NCI-H2196 (cell line): ENCODE results near the gene PRAC2.

ENCODE experiments used
- DNase-seq: peaks from one replicate; lab custom pipeline; 2025; ENCODE audit not compliant: unreplicated experiment; lab: John Stamatoyannopoulos, UW

Gene PRAC2

DNA sequence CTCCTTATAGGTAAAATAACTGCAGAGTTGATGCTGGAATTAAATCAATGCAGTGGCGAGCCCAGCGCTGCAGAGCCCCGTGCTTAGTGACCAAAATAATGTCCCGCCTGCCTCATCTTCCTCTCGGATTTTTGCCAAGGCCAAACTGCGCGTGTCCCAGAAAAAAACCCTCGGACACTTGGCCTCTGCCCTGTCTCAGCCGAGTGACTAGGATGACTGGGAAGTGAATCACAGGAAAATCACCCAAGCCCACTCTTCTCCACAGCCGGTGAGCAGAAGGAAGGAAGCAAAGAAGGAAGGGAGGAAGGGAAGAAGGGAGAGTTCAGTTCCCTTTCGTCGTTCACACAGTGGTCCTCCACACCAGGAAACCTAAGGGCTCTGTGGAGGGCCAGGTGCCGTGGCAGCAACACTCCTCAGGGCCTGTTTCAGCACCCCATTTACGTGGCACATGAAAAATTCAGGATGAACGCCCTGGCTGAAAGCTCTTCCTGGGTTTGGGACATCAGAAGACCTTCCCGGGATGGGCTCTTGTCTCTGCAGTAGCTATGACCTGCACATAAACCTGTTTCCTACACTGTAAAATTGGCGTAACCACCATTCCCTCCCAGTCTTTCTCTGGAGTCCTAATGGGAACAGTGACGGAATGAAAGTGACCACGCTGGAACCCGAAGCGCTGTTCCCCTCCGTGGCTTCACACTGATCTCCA lies 31.0 kb downstream of the PRAC2 start:
- no peak for DNase-seq

DNA sequence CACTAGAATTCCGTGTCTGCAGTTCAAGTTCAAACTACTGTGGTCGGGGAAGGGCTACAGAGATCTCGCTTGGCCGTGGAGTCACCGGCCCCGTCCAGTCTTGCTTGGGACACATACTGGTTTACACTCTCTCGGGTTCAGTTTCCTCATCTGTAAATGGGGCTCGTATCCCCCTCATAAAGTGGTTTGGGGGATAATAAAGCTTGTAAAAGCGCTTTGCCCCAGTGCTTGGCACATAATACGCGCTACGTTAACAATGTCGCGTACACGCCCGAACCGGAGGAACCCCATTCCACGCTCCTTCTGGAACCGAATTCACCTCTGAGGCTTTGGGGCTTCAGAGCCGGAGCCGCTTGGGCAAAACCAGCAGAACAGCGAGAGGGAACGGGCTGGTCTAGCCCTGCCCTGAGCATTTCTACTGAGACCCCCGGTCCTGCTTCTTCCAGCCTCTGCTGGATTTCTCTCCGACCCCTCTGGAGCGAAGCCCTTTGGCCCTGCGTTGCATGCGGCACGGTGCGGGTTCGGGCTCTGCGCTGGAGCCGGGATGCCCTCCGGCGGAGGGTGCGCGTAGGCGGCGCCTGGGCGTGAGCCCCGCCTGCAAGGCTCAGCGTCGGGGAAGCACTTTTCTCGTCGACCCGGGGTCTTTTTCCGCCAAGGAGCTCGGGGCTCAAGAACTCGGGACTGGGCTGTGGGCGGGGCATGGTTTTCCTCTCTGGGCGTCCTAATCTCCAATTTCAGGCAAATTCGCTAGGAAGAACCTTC lies 31.7 kb downstream of the PRAC2 start:
- no peak for DNase-seq

DNA sequence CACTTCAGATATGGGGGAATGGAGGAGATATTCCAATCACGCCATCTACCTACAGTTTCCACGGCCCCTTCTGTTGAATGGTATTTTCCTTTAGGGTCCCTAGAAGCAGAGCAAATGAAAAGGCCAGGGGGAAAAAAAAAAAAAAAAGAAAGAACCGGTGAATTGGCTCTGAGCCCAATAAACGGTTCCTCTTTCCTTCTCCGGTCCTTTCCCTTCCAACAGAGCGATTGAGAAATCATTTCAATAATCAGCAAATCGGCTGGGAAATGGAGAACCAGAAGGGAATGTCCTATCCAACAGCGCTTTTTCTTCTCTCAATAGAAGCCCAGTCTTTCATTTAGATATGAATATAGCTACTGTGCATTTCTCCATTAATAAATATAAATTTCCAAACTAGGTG lies 32.4 kb downstream of the PRAC2 start:
- DNase-seq: no peak

DNA sequence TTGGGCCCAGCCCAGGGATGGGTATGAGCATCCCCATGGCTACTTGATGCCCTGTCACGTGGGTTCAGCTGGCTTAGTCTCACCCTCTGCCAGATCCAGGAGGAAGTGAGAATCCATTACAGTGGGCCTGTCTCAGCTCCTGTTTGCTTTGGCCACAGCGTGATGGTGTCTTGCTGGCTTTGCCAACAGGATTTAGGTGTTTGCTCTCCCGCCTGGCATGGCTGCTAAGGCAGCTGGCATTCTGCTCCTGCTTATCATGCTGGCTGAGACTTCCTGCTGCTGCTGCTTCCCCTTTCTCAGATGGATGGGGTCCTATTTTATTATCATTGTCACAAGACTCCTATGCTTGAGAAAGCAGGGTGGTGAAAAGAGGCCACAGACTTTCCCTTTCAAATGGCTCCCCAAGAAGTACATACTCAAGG lies 33.9 kb downstream of the PRAC2 start:
- peak; percentile 90 for DNase-seq

DNA sequence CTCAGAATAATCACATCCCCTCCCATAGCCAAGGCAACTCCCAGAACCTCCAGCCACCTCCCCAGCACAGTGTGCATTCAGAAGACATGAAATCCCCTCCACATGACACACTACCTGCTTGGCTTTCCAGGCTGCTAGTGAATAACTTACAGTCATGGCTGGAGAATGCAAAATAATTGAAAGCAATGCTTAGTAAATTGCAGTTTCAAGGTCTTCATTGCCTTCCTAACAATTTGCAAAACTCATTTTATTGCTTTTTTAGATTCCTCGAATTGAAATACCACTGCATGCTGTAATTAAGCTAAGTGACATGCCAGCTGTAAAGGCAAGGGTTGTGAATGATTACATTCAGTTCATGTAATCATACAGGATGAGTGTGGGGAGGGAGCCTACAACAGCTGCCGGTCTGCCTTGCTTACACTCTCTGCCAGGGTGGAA lies 34.6 kb downstream of the PRAC2 start:
- DNase-seq: no peak

DNA sequence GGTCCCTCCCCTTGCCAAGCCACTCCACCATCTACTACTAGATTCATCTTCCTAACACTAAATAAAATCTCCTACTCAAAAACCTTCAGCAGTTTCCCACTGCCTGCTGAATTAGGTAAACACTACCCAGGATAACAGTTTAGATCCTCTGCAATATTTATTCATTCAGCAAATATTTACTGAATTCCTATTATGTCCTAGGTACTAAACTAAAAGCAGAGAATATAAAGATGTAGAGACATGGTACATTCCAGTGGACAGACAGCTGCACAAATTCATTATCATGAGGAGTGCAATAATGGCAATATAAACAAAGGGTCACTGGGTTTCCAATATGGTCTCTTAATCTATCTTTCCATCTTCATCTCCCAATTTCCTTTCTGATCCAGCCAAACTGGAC lies 36.3 kb downstream of the PRAC2 start:
- no peak for DNase-seq

DNA sequence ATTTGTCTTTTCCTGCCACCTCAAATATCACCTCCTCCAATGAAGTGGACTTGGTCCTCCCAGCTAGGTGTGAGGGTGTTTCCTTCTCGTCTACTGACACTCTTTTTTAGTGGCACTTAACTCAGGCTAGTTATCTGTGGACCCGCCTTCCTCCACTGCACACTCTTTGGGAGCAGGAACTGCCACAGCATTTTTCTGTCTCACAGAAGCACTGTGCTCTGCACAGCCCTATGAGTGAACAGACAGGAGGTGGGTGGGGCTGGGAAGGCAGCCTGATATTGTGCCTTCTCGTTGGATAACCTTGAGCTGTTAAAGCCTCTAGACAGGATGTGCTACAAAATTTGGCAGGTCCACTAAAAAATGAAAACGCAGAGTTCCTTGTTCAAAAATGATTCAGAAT lies 37.4 kb downstream of the PRAC2 start:
- DNase-seq: peak; percentile 39

DNA sequence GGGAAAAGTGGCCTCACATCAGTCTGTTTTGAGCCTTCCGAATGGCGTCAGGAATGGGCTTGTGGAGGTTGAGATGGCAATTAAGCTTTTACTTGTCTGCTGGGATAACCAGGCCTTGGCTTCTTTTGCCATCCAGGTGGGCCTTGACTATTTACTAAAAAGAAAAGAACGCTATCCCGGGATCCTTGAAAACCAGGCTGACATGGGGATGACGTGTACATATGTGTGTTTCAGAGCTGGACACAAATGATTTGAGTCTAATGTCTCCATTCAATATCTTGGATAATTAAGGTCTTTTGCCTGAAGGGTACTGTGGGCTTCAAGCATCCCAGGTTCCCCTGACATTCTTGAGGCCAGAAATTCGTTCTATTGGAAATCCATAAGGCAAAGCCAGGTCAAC lies 38.1 kb downstream of the PRAC2 start:
- DNase-seq: no peak

DNA sequence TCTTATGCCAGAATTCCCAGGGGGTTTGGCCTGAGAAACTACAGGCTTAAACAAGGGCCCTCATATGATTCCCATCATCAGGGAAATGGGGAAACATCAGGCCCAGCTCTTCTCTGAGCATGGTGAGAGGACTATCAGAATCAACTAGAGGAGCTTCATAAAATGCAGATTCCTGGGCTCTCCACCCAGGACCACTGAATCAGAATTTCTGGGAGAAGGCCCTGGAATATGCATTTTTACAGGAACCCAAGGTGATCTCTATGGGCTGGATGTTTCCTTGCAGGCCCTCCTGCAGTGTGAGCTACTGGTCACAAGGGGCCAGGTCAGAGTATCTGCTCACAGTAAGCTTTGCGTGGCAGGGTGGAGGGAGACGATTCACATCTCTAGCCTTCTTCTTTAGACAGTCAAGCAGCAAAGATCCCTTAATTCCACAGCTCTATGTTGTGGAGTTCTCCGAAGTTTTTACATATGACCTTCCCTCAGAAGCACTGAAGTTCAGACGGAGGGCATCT lies 44.3 kb downstream of the PRAC2 start:
- DNase-seq: no peak

DNA sequence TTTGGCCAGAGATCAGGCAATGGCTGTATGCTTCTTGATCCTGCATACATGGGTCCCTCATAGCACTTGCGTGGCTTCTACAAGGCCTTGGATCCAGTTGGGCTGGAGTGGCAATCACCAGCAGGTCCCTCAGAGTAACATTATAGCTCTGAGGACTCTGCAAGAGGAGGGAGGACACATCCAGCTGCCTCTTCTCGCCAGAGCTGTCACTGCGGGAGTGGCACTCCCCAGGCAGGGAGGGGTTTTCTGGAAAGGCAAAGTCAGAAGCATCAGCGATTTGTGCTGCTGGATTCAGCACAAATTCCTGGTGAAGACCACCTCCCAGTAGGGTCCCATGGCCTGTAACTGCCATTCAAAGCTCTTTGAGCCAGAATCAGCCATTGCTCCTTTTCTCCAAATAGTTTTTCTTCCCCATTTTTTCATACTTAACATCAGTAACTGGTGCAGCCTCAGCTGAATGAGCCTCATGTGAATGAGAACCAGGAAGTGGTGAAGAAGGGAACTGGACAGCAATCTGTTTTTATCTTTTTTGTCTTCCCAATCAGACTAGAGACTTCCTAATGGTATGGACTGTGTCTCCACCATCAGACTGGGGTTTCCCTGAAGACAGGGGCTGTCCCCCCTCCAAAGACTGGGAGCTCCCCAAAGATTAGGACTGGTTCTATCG lies 46.2 kb downstream of the PRAC2 start:
- DNase-seq: no peak

DNA sequence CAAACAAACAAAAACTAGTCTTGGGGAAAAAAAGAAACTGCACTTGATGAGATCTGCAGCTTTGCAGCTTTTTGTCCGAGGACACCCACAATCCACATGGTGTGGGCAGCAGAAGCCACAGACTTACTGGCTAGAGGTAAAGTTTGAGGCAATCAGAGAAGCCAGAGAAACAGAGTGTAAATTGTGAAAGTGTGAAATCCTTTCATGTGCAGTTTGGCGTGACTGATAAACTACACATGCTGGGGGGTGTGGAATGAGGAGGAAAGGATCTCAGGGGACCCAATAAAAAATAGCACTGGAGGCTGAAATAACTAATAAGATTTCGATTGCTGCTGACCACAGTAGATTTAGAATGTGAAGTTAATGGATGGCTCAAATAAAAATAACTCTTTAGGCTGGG lies 48.0 kb downstream of the PRAC2 start:
- no peak for DNase-seq

DNA sequence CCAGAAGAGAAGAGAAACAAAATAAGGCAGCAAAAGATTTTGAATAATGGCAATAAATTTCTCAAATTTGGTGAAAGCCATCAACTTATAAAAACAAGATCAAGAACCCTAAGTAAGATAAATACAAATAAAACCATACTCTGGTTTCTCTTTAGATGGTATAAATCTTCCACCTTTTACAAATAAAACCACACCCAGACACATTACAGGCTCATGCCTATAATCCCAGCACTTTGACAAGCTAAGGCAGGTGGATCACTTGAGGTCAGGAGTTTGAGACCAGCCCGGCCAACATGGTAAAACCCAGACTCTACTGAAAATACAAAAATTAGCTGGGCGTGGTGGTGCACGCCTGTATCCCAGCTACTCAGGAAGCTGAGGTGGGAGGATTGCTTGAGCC lies 50.3 kb downstream of the PRAC2 start:
- no peak for DNase-seq
